IPS DF 4.7 (cell line): ENCODE results near the gene CNIH3.

Experiments
- DNase-seq: peaks from one replicate; pipeline ENCODE4 v3.0.0-alpha.2; 2013; ENCODE audit warnings: low spot score; ENCODE audit errors: extremely low read depth

The CNIH3 gene

DNA sequence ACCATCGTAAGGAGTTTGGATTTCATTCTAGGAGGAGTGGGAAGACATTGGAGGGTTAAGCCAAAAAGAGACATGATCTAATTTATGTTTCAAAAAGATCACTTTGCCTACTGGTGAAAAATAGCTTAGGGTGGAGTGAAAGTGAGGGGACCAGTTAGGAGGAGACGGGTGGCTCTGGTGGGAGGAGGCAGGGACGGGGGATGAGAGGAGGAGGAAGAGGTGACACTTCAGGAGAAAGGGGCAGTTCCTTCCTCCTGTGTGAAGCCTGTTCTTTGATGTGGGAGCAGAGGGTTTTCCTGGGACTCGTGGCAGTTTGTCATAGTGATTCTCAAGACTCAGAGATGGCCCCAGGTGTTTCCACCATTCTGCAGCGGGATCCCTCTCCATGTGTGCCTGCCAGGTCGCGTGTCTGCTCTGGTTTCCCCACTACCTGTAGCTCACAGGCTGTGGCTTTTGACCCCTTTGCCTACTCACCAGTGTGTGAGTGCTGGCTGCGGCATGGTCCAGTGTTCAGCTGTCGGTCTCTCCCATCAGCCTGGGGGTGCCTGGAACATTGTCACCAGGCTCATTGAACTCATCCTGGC is 102.4 kb downstream of the CNIH3 start:
- DNase-seq, result no peak

DNA sequence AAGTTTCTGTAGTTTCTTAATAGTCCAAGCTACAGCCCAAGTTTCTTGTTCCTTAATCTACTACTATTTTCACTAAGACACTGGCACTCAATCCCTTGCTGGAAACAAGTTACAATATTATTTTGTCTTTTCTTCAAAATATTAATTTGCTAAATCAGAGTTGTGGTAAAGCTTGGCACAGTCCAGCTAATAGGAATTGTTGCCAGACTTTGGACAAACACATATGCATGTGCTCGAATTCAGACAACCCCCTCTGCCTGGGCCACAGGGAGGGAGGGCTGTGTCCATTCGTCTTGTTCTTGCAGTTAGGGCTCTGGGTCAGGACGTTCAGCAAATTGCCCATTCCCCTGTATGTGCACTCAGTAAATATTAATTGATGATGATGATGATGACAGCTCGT is 103.6 kb downstream of the CNIH3 start:
- DNase-seq, result no peak

DNA sequence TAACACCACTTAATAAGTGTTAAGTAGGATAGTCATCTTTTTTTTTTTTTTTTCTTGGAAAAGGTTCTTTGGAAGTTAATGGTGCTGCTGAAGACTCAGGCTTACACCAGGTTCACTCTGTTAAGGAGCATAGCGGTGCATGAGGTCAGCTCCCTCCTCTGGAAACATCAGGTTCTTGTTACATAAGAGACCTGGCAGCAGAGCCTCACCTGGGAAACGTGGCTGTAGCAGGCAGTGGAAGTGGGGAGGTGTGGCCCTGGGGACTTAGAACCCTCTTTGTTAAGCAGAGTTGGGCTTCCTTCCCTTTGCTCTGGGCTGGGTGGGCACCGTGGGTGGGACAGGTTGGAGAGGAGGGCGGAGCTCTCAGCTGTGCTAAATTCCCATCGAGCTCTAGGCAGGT is 104.1 kb downstream of the CNIH3 start:
- DNase-seq, result no peak

DNA sequence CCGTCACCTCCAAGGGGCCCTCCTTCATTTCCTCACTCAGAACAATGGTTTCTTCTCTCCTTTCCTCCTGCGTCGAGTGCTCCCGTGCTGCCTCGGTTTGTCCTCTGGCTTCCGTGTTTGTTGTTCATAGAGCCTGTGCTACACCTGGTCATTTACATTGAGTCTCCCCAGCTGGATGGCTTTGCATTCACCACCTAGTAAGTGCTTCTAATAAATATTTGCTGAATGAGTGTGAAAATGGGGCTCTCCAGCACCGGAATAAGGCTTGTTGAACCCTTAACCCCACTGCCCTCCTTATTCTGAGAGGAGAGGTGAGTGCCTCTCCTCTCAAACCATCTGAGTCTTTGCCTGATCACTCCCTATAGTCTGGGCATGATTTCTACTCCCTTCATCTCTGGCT is 104.9 kb downstream of the CNIH3 start:
- no peak for DNase-seq

DNA sequence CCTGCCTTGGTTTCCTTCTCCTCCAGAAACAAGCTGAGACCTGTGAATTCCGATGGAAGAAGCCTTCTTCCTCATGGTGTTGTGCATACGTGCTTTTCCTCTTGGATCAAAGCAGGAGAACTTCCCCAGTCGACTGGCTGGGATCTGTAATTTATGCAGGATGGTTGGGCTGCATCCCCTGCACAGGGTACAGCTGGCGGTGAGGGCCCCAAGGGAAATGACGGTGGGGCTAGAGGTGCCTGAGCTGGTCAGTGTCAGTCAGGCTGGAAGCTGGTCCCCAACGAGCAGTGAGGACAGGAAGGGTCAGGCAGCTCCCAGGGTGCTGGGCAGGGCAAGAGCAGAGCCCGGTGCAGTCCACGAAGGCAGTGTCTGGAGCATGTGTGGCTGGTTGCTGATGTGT is 106.7 kb downstream of the CNIH3 start:
- no peak for DNase-seq

DNA sequence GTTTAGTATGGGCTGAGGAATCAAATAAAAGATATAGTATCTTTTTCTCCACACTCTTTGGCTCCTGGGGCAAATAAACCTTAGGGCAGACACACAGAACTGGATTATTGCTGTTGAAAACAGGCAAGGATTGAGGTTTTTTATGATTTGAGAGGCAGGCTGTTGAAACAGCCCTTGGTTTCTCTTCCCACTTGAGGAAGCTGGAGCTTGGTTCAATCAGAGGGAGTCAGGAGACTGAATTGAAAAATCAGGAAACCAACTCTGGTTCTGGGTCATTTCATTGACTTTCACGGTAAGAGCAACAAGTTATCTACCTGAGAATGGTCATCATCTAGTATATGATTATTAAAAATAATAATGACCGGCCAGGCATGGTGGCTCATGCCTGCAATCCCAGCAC is 108.4 kb downstream of the CNIH3 start:
- no peak for DNase-seq

DNA sequence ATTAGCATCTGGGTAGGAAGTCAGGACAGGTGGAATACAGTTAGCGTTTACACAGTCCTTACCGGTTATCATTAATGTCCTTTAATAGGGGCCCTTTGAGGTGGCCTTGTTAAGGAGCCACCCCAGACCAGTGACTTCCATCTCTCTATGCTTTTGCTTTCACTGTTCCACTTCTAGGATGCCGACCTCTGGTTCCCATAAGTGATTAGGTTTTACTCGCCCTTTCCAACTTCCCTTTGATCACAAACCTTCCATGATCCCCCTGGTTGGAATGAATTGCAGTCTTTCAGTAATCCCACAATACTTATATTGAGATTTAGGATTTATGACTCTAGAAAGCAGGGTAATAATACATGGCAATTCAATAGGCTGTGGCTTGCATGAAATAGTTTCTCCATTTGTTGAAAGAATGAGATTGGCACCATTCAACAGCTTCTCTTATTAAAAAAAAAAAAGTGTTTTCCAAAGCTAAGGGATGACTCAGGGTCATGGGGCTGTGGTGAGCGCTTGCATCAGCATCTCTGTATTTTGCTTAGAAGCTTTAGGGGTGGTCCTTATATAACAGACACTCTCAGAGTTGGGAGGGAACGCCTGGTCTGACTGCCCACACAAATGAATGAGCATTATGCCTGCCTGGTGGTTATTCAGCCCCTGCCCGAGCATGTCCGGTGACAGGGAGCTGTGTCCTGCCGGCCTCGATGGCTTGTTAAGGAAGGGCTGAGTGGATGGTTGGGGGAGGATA is 110.5 kb downstream of the CNIH3 start:
- no peak for DNase-seq

DNA sequence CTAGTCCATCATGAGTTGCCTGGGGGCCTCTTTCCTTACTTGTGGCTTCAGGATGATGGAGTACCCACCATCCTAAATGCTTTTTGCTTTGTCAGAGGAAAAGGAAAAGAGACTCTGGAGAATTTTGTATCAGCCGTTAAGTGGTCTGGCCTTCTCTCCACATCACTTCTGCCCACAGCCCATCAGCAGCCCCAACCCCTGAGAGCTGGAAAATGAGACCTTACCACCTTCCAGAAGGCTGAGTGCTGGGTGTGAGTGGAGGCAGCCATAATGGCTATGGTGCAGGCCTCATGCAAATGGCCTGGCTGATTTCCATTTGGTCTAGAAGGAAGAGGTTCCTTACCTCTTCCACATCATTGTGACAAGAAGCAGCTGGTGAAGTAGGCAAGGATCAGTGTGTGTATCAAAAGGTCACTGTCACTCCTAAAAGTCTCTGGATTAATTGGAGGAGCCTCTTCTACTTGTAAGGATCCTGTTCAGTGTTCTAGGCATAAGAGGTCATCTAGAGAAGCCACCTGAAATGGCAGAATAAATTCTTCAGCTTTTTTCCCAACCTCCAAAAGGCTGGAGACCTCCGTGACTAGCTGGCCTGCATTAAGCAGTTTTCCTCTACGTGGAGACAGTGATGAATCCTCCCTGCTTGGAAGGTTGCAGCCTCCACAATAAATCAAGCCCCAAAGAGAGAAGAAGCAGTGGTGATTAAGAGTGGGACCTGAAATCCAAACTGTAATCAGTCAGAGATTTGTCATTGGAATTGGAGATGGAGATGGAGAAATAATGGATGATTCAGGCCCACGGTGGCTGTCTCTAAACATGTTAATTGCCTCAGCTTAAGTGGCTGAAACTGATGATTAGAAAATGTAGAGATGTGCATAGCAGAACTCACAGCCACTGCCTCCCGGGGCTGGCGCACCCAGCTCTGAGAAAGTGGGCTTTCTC is 111.5 kb downstream of the CNIH3 start:
- DNase-seq, result no peak

DNA sequence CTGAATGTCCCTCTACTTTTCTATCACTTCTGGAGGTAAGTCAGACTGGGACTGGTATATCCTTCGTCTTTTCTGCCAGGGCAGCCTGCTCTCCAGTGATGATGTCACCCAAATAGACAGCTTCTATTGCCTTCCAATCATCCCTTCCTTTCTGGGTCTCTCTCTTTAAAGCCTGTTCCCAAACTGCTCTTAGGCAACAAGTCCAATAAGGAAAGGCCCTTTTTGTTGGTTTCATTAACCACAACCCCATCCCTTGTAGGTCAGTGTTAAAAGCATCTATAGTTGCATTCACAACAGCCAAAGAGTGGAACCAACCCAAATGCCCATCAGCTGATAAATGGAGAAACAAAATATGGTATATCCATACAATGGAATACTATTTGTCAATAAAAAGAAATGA is 114.4 kb downstream of the CNIH3 start:
- DNase-seq, result no peak

DNA sequence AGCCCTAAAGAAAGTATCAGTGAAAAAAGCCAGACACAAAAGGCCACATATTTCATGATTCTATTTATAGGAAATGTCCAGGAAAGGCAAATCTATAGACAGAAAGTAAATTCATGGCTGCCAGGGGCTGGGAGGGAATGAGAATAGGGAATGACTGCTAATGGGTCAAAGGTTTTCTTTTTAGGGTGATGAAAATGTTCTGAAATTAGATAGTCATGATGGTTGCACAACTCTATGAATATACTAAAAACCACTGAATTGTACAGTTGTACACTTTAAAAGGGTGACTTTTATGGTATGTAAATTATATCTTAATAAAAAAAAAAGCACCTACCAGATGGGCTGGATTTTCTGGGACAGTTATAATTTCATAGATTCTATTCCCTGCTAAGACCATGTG is 114.8 kb downstream of the CNIH3 start:
- DNase-seq, result no peak

DNA sequence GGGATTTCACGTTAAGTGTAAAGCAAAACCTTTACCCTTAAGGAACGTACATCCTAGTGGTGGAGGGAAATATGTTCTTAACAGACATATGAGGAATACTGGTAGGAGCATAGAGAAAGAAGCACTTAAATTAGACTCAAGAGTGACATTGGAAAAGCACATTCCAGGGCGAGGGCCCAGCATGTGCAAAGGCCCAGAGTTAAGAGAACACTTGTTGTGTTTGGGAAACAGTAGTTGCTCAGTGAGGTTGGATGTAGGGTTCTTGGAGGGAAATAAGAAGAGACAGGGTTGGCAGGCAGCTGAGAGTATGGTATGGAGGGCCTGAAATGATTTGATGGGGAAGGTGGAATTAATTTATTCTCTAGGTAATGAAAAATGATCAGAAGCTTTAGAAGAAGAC is 115.5 kb downstream of the CNIH3 start:
- DNase-seq, result no peak

DNA sequence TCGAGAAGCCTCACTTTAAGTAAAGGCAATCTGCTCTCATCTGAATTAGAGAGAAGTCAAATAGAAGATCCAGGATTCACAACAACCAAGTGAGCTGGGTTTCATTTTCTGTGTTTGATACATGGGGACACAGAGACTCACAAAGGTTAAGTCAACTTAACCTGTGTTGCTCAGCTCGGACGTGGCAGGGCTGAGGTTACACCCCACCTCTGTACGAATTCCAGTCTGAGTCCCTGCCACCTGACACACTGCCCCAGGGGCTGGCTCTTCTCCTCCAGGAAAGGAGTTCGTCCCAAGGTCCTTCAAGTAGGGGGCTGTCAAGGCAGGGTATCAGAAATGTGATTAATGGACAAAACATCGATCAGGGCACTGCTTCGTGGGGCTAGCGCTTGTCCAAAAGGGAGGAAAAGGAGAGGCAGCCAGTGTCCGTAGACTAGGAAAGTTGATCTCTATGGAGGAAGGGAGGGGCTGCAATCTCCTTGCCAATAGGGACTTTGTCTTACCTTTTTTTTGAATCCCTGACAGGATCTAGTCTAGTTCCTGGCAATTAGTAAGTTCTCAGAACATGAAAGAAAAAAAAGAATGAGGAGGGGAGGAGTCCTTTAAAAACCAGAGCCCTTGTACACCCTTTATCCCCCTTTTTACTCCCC is 116.4 kb downstream of the CNIH3 start:
- DNase-seq, result no peak

DNA sequence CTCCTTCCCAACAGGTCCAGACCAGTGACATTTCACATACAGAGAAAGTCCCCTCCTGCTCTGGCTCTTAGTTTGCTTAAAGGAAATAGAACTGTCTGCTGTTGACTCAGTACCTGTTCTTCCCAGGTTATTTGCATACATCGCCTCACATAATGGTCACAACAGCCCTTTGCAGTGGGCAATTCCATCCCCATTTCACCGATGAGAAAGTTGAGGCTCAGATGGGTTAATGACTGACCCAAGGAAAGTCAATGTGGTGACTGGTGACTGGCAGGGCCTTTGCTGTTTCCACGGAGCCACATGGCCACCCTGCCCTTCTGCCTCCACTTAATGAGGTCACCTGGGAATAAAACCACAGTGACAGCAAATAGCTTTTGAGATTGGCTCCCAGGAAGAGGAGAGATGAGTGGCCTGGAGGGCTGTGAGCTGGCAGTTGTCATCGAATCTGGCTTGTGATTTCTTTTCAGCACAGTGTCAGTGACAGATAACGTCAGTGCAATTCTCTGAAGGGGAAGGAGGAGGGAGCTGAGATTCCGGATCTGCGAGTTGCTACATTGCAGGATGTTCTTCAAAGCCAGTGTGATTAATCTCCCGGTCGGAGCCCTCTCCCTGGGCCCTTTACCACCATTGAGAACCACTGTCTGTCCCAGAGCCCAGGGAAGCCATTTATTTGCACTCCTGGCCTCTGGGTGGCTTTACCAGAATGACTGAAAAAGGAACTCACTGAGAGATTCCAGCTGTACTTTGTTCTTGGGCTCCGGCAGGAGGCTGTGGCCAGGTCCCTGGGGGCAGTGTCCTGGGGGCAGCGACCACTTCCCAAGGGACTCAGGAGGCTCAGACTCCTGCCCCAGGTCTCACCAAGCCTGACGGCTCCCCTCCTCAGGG is 117.2 kb downstream of the CNIH3 start:
- DNase-seq, result no peak

DNA sequence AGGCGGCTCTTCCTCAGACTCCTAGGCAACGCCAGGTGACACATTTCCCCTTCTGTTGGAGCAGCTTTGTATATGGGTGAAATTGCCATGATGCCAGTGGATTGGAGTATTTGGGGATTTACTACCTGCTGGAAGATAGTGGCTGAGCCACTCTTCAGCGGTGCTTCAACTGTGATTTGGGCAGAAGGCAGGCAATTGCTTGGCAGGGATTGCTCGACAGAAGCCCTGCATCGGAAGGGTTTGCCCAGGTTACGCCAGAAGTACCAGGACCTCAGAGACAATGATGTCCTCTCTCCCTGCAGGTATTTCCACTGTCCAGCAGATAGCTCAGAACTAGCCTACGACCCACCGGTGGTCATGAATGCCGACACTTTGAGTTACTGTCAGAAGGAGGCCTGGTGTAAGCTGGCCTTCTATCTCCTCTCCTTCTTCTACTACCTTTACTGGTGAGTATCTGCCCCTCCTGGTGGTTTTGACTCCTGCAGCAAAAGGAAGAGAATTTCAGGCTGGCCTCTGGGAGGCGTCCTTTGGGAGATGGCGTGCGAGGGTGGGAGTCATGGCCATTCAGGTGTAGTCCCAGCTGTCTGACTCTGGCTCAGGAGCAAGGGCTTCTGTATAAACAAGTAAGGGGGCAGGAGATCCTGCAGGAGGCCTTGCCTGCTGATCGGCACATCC is 118.3 kb downstream of the CNIH3 start:
- DNase-seq, result peak; percentile 19

DNA sequence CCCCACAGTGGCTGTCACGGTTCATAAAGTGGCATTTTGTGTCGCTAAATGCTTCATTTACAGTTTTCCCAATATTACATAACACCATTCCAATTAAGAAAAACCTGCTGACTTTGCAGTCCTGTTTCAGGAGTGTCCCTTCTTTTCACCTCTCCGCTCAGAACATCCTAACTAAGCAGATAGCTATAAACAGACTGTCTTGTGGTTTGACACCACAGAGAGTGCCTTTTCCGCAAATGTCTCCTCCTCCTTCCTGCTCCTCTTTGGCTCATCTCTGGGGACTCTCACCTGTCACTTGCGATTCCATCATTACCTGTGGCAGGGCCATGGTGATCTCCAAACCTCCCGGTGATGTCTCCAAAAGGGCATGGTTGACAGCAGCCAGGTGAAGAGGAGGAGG is 119.0 kb downstream of the CNIH3 start:
- no peak for DNase-seq

DNA sequence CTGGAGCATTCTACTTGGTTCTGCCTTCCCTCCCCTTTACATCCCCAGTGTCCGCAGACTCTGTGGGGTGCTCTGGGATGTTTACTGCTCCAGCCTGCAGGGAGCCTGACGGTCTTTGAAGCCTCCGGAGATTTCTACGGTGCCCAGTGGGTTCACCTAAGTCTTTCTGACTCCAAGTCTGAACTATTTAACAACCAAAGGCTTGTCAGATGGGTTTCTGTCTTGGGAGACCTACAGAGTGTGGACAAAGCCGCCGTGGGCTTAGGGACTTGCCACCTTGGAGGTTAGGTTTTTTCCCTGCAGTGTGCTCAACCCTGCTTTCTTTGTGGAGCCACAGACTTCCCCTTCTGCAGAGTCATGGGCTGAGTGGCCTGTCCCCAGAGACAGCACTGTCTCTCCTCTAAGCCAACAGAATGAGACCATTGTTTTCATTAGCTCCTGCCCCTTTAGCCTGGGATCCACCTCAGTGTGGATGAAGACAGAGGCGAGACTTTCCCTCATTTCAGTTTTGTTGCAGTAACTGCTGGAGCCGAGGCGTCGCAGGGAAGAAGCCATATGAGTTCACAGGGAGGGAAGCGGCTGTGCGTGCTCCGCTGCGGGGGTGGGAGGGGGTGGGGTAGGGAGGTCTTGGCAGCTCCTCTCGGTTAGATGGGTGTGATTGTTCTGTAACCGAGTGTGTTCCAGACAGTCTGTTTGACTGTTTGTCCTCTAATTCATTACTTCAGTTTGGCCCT is 120.7 kb downstream of the CNIH3 start:
- no peak for DNase-seq

DNA sequence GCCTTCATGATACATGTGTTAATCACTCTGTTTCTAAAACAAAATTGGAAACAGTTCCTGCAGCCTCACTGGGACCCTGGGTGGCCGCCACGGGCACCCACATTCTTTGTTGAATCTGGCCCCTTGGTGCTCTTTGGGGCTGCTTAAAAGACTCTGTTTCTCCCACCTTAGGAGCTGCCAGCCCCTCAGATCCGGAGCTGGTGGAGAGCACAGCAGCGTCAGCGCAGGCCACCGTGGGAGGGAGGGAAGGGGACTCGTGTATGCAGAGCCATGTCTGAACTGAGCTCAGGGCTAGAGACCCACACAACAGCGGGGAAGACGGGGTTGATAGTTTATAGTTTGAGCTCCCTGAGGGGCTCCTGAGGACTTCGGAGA is 121.2 kb downstream of the CNIH3 start:
- DNase-seq, result no peak

DNA sequence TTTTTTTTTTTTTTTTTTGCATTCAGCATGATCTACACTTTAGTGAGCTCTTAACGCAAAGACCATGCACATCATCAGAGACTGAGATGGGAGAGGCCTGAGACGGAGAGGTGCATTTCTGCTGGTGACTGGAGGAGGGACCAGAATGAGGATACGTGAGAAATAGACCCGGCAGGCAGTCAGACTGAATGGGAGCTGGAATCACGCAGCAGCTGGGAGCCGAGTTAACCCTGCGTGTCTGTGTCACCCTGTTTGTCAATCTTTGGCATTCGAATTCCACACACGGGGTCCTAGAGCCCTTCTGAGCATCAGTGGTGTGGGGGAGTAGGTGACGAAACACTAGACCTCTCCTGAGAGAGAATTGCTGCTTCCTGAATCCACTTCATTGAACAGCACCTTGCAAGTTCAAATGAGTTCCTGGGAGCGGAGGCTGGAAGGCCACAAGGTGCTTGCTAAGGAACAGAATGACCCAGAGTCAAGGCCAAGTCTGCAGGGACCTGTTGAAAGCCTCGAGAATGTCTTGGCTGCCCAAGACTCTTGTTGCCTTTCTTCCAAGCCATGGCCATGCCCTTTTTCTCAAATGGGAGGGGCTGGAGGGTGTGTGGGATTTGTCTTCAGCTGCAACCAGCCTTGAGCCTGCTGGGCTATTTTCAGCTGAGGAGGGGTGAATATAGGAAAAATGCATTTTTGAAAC is 123.3 kb downstream of the CNIH3 start:
- no peak for DNase-seq
